Measurements from ENCODE around the gene SMOC2.

DNA sequence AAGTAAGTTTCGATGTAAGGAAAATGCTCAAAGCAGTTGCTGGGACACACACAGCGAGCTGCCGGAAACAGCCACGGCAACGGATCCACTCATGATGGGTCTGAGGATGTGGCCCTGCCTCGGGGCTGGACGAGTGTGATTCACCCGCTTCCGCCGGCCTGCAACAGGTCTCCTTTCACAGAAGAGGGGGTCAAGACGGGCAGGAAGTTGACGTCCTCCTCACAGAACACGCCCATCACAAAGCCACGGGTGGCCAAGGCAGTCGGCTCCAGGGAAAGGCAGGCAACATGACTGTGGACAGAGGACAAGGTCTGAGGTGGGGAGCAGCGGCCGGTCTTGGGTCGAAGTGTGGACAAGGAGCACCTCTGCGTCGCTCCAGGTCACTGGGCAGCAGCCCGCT, 29.9 kb upstream of the SMOC2 start:
- TF ChIP-seq POLR2A (IDR thresholded peaks at IDR 0.05) (no peak), EP300 (IDR thresholded peaks at IDR 0.05) (no peak), POLR2AphosphoS5 (IDR thresholded peaks at IDR 0.05) (no peak)
- TF ChIP-seq, protein P1, sequence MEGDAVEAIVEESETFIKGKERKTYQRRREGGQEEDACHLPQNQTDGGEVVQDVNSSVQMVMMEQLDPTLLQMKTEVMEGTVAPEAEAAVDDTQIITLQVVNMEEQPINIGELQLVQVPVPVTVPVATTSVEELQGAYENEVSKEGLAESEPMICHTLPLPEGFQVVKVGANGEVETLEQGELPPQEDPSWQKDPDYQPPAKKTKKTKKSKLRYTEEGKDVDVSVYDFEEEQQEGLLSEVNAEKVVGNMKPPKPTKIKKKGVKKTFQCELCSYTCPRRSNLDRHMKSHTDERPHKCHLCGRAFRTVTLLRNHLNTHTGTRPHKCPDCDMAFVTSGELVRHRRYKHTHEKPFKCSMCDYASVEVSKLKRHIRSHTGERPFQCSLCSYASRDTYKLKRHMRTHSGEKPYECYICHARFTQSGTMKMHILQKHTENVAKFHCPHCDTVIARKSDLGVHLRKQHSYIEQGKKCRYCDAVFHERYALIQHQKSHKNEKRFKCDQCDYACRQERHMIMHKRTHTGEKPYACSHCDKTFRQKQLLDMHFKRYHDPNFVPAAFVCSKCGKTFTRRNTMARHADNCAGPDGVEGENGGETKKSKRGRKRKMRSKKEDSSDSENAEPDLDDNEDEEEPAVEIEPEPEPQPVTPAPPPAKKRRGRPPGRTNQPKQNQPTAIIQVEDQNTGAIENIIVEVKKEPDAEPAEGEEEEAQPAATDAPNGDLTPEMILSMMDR (IDR thresholded peaks at IDR 0.05) = no peak
